Stimulated activated CD4-positive, alpha-beta T cell treated with anti-CD3 and anti-CD28 coated beads, Interleukin-1b, Interleukin-23, amount 100 ng/mL, for 1 hour (primary cell): ENCODE measurements around the gene NANOS3.
A peak's percentile ranks its signal among the peaks of the same experiment; 100 is the strongest.

Source experiments
- DNase-seq, 2 donors: peaks; one replicate each; pipeline ENCODE4 v3.0.0-alpha.2; 2020; ENCODE audit warnings: low read depth in 2 of 2

The NANOS3 gene

DNA sequence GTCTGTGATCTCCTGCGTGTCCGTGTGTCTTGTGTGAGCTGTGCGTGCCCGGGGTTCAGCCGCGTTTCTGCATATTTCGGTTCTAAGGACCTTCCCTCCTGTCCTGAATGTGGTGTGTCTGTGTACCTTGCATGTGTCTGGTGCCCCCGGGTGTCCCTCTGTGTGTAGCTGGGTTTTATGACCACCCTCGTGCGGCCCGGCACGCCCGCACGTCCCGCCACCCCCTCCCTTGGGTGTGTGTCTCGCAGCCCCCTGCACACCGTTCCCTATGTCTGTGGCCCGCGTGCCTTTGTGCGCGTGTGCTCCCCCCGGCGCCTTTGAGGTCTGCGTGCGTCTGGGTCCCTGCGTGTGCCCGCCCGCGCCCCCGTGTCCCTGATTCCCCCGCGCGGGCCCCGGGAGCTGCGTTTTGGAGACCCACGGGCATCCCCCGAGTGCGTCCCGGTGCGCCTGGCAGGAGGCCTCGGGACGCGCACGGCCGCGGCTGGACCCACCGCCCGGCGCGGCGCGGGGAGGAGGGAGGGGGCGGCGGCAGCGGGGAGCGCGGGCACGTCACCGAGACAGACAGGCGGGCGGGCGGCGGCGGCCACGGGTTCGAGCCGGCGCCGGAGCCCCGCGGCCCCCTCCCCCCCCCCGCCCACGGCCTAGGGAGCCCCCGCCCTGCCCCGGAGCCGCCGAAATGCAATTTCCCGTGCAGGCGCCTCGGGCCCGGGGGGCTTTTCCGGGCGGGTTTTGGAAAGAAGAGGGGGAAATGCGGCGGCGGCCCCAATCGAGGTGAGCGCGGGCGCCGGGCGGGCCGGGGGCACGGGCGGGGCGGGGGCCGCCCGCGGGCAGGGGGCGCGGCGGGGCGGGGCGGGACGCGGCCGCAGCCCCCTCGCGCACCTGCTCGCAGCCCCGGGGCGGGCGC is 12.0 kb upstream of the NANOS3 start:
- no peak for DNase-seq

GRCh38 chr19:13865571-13866462 is 11.1 kb upstream of the NANOS3 start:
- DNase-seq: no peak

- no peak for DNase-seq
These were observed 10.4 kb upstream of the NANOS3 start for GRCh38 chr19:13866463-13867046.

DNA sequence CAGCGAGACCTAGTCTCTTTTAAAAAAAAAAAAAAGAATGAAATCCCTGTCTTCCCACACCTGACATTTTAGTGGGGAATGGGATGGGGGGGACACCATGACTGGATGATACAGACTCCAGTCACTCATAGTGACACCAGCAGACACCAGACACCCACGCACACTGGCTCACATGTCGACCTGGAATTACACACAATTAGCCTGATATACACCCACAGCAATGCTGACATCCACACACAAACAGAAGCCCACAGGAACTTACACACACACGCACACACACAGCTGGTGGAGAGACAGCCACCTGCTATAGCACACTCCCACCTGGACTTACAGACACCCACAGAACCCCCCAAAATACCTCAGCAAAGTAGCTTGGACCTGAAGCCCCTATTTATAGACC is 8.3 kb upstream of the NANOS3 start:
- no peak for DNase-seq

DNA sequence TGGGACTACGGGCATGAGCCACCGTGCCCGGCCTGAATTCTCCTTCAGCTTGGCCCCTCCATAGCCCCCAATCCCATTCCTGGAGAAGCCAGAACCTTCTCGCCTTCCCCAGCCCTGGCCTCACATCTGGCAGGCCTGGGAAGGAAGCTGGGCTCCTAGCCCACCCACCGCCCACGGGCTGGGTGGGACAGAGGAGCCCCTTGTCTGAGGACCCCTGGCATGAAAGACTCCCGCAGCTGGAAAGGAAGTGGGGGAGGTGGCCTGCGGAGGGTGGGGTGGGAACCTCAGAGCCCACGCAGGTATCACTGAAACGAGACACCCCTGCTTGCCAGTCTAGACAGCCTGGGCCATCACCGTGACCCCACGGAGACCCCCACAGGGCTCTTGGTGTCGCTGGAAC is 7.7 kb upstream of the NANOS3 start:
- DNase-seq: no peak

DNA sequence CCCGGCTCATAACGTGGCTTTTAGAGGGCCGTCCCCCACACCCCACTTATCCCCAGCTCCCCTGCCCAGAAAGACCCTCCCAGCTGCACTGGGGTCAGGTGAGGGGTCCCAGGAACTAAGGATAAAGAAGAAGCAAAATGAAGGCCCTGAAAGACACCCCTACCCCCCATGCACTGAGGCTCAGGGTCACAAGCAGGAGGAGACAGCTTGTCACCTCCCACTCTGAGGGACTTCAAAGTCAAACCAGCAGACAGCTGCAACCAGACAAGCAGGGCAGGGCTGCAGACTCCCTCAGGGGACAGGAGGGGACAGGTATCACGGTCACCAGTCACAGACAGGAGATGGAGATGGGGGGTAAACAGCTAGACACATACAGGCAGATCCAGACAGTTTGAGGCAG is 6.1 kb upstream of the NANOS3 start:
- DNase-seq: no peak

DNA sequence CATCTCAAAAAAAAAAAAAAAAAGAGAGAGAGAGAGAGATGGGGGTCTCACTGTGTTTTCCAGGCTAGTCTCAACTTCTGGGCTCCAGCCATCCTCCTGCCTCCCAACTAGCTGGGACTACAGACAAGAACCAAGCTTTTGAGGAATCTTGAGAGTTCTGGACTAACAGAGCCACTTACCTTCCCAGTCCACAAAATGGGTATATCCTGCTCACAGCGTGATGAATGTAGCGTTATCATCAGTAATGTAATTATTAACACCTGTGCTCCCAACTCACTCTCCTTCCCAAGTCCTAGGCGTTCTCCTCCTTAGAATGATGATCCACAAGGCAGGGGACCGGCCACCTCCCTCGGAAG is 4.6 kb upstream of the NANOS3 start:
- no peak for DNase-seq

DNA sequence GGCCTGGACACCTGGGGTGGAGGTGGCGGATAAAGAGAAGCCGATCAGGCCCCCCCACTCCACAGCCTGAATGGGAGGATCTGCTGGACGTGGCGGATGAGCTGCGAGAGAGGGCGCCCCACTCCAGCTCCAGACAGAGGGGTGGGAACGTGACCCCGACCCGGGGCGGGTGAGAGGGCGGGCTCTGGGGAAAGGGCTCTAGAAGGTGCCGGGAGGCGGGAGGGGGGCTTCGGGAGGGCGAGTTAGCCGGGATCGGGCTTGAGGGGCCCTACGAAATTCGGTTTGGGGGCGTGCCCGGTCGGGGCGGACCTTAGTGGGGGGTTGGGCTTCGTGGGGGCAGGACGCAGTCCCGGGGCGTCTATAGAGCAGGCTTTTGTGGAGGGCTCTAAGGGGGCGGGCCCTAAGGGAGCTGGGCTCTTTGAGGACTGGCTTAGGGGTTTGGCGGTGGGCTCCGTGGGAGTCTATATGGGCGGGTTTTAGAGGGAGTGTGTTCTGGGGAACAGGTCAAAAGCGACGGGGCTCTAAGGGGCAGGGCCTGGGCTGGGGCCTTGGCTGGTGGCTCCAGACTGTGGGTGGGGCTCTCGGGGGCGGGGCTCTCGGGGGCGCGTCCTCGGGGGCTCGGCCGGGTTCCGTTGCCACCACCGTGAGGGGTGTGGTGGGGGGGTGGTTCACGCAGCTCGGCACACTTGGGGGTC is 4.1 kb upstream of the NANOS3 start:
- DNase-seq: no peak

DNA sequence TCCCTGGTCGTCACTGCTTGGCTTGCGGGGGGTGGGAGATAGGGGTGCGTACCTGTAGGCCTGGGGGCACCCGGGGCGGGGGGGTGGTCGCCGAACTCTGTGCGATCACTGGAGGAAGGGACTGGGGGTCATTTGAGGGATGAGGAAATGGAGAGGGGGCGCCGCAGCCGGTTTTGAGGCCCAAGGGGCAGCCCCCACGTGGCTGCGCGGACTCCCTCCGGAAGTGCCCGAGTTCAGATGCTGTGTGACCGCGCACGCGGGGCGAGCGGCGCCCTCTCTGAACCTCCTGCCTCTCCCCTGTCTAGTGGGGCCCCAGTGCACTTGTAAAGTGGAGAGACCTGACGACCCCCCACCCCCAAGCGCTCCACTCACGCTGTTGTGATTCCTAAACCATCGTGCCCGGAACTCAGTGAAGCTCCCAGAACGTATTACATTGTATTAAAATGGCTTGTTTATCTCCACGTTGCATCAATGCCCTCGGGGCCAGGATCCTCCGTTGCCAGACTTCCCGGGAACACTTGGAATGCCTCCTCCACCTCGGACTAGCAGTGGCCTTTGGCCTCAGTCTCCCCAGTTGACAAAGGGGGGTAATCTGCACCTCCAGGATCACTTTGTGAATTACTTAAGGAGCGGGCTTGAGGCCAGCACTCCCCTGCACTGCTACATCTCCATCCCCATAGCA is 3.0 kb upstream of the NANOS3 start:
- DNase-seq: no peak

GRCh38 chr19:13875824-13876223 is 1.1 kb upstream of the NANOS3 start:
- no peak for DNase-seq

DNA sequence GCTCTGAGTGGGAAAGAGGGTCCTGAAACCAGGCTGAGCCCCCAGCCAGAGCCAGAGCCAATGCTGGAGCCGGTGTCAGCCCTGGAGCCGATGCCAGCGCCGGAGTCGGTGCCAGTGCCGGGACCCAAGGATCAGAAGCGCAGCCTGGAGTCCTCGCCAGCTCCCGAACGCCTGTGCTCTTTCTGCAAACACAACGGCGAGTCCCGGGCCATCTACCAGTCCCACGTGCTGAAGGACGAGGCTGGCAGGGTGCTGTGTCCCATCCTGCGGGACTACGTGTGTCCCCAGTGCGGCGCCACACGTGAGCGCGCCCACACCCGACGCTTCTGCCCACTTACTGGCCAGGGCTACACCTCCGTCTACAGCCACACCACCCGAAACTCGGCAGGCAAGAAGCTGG is 369 bp downstream of the NANOS3 start:
- no peak for DNase-seq

GRCh38 chr19:13880059-13881043 is 3.4 kb downstream of the NANOS3 start:
- DNase-seq: peak; percentile 97 to 99

GRCh38 chr19:13881251-13881691 is 4.3 kb downstream of the NANOS3 start:
- DNase-seq: no peak

GRCh38 chr19:13881692-13882418 is 4.9 kb downstream of the NANOS3 start:
- no peak for DNase-seq

GRCh38 chr19:13882419-13882795 is 5.5 kb downstream of the NANOS3 start:
- DNase-seq: no peak

DNA sequence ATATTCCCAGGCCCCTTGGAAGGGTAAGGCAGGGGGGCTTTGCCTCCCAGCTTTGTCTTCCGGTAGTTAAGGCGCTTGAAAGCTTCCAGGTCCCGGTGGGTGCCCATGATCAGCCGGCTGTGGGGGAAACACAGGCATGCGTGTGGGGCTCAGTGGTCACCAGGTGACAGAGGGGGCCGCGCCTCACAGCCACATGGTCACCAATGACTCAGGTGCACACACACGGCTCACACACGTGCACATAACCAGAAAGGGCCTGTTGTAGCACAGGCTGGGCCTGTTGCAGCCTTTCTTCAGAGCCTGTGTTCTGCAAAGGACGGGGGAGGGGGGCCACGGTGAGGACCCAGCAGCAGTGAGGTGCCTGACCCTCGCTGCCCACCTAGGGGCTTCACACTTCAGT is 5.9 kb downstream of the NANOS3 start:
- DNase-seq: no peak

- no peak for DNase-seq
These were observed 6.7 kb downstream of the NANOS3 start for GRCh38 chr19:13883516-13884064.

DNA sequence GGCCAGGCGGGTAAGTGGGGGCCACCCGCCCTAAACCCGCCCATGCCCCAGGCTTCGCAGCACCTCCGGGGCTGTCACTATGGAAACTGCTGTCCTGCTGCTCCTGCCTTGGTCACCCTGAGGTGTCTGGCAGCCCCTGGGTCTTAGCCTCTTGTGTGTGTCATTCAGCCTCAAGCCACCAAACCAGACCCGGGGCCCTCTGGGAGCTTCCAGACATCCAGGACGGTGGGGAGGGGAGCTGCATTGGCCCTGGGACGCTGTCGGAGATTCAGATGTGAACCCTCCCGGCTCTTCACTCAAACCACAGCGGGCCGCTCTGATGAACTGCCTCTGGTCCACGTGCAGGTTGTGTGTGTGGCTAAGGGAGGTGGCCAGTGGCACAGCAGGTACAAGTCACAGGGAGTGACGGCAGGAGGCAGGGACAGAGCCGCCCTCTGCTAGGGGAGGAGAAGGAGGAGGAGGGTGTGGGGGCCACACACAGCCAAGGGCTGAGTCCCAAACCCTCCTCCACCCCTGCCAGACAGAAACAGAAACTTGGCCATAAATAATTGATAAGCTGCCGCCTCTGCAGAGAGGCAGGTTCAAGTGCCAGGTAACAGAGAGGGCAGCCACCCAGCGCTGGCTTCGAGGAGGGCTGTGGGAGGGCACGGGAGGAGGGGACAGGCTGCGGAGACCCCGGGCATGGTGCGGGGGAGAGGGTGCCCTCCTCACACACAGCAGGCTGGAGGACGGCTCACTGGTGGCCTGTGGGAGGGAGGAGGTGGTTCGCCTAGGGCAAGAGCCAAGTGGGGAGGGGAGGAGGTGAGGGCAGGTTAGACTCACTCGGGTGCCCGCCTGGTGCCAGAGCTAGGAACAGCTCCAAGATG is 8.0 kb downstream of the NANOS3 start:
- DNase-seq: no peak
